GM12873 (cell line): ENCODE data around the gene NUDT2.

Experiments
- TF ChIP-seq, protein P1 (sequence below): IDR thresholded peaks from 2 replicates; pipeline ENCODE4 v1.5.1; 2012; ENCODE audit warnings: low read depth, mild to moderate bottlenecking, moderate library complexity, low read length, control low read depth; ENCODE audit not compliant: insufficient read depth; ENCODE audit errors: missing control alignments

Gene NUDT2

DNA sequence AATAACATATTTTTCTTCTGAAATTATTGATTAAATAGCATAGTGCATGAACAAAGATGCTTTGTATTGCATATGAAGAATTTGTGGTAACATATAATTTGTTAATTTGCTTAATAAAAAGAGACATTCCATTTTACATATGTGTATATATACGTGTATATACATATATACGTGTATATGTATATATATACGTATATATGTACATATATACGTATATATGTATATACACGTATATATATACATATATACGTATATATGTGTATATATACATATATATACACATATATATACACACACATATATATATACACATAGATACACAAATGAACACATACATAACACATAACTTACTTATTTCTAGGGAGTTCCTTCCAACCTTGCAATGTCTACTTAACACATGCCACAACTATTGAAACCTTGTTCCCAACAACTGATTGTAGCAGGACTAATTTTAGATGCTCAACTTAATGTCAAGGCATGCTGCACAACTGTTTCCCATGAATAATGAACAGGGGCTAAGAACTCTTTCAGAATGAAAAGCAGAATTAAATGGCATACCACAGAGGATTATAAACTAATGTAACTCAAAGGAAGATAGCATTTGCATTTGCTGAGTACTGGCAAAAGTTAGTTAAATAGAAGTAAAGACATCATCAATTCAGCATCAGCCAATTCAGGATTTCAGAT, 17.7 kb upstream of the NUDT2 start:
- TF ChIP-seq, protein P1, sequence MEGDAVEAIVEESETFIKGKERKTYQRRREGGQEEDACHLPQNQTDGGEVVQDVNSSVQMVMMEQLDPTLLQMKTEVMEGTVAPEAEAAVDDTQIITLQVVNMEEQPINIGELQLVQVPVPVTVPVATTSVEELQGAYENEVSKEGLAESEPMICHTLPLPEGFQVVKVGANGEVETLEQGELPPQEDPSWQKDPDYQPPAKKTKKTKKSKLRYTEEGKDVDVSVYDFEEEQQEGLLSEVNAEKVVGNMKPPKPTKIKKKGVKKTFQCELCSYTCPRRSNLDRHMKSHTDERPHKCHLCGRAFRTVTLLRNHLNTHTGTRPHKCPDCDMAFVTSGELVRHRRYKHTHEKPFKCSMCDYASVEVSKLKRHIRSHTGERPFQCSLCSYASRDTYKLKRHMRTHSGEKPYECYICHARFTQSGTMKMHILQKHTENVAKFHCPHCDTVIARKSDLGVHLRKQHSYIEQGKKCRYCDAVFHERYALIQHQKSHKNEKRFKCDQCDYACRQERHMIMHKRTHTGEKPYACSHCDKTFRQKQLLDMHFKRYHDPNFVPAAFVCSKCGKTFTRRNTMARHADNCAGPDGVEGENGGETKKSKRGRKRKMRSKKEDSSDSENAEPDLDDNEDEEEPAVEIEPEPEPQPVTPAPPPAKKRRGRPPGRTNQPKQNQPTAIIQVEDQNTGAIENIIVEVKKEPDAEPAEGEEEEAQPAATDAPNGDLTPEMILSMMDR: no peak

DNA sequence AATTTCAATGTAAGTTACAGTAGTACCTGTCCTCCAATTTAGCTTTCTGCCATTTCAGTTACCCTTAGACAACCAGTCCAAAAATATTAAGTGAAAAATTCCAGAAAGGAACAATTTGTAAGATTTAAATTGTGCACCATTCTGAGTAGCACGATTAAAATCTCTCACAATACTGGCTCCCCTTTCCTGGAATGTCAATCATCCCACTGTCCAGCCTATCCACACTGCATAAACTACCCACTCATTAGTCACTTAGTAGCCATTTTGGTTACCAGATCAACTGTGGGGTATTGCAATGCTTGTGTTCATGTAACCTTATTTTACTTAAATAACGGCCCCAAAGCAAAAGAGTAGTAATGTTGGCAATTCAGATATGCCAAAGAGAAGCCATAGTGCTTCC, 11.9 kb upstream of the NUDT2 start:
- TF ChIP-seq, protein P1: no peak

- TF ChIP-seq, protein P1: no peak
Measured at GRCh38 chr9:34318163-34318790, 11.1 kb upstream of the NUDT2 start.

DNA sequence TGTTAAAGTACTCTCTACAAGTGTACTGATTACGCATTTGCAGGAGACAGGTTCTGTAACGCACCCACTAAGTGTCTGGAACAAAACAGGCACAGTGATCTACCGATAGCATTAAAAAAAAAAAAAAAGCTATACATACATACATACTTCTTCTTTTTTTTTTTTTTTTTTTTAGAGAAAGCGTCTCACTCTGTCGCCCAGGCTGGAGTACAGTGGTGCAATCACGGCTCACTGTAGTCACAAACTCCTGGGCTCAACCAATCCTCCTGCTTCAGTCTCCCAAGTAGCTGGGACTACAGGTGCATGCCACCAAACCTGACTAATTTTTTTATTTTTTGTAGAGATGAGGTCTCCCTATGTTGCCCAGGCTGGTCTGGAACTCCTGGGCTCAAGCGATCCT, 7.9 kb upstream of the NUDT2 start:
- TF ChIP-seq, protein P1: no peak

GRCh38 chr9:34322899-34323591, 6.3 kb upstream of the NUDT2 start:
- TF ChIP-seq, protein P1: no peak

DNA sequence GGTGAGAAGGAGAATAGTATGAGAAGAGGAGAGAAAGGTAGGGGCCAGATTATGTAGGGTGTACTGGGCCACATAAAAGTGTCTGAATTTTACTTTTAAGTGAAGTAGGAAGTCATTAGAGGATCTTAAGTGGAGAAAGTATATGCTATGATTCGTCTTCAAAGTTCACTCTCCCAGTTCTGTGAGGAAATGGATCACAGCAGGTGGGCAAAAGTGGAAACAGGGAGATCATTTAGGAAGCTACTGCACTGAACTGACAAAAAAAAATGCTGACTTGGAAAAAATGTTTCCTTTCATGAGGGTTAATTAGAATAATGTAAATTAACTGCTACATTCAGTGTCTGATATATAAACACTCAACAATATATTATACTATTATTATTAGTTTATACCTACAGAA, 2.7 kb upstream of the NUDT2 start:
- TF ChIP-seq, protein P1: no peak

DNA sequence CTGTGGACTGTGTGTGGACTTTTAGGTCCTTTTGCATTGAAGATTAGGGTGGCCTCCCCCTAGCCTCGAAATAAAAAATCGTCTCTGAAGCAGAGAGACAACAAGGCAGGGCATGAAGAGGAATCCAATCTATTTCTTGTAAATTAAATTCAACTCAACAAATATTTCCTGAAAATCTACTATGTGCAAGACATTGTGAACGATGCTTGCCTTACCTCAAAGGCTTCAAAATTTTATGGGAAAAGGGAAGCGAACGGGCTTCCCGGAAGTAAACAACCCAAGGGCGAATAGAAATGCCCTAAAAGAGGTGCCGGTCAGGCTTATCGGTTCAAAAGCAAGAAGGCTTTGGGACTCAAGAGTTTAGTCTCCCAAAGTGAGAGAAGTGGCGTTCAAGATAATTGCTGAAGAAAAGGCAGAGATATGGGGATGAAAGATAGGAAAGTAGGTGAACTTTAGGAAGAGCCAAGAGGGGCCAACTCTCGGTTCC, 826 bp upstream of the NUDT2 start:
- TF ChIP-seq, protein P1: no peak
